Measurements from ENCODE around the gene CD4.
"Not testable (repeated sequence)": the region's sequence is repeated elsewhere in the genome, so short reads cannot be mapped to it uniquely, and the experiment has no call there.

Gene CD4

DNA sequence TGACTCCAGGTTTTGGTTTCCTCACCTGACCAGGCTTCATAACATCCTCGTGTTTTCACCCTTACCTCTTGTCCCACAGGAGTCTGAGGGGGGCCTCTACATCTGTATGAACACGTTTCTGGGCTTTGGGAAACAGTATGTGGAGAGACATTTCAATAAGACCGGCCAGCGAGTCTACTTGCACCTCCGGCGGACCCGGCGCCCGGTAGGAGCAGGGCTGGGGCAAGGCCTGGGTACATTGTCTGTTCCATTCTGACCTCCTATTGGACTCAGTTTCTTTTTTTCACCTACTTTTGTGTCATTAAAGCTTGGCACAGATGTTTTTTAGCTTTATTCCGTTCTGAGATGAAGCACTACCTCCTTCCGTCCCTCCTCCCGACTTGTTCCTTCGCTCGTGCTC, 66.0 kb downstream of the CD4 start:
- Histone ChIP-seq H3K27me3 (ENCODE audit: insufficient read depth, low read length) (no peaks in the 10 kb centered on the region), H3K9me3 (ENCODE audit: insufficient read depth, low read depth, low read length) (no peaks in the 10 kb centered on the region), H3K4me3 (ENCODE audit: low read length) (no peak overlapping the region), H3K4me1 (ENCODE audit: insufficient read depth, low read length) (peaks cover 8% of the 10 kb centered on the region; the same call in 1 of the 2 replicates), H3K27ac (ENCODE audit: low read length) (no peak overlapping the region), H3K36me3 (ENCODE audit: insufficient read depth, low read depth, low read length) (peaks cover 55% of the 10 kb centered on the region), H3K9ac (ENCODE audit: low read depth, low read length) (no peak overlapping the region)

DNA sequence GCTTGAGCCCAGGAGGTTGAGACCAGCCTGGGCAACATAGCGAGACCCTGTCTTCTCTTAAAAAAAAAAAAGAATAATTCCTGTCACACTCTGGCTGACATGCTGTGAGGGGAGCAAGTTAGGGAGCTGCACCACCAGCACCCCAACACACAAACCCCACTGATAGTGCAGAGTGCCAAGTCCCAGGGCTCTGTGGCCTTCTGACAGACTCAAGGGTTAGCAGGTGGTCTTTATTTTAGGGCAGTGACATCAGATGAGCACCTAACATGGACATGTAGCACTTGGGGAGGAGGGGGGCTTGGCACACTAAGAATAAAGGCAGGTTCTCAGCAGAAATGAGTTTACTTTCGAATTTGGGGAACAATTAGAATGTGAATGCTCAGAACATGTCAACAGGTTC, 69.5 kb downstream of the CD4 start:
- H3K36me3 ChIP-seq (ENCODE audit: insufficient read depth, low read depth, low read length): peaks cover 90% of the 10 kb centered on the region
- no peak overlapping the region for H3K9ac ChIP-seq (ENCODE audit: low read depth, low read length)
- H3K4me1 ChIP-seq (ENCODE audit: insufficient read depth, low read length): no peaks in the 10 kb centered on the region
- no peak overlapping the region for H3K4me3 ChIP-seq (ENCODE audit: low read length)
- H3K27ac ChIP-seq (ENCODE audit: low read length): no peak overlapping the region
- no peaks in the 10 kb centered on the region for H3K9me3 ChIP-seq (ENCODE audit: insufficient read depth, low read depth, low read length)
- H3K27me3 ChIP-seq (ENCODE audit: insufficient read depth, low read length): no peaks in the 10 kb centered on the region

DNA sequence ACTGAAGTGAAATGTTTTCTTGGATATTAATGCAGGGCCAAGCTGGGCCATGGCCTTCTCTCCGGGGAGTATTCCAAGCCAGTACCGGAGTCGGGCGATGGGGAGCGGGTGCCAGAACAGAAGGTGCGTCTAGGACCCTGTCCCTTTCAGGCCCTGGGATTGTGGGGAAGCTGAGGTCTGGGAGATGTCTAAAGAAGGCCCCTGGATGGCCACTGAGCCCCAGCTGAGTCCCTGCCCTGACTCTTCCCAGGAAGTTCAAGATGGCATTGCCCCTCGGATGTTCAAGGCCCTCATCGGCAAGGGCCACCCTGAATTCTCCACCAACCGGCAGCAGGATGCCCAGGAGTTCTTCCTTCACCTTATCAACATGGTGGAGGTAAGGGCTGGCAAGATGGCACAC, 70.8 kb downstream of the CD4 start:
- Histone ChIP-seq H3K27me3 (ENCODE audit: insufficient read depth, low read length) (no peaks in the 10 kb centered on the region), H3K9me3 (ENCODE audit: insufficient read depth, low read depth, low read length) (no peaks in the 10 kb centered on the region), H3K27ac (ENCODE audit: low read length) (no peak overlapping the region), H3K4me1 (ENCODE audit: insufficient read depth, low read length) (no peaks in the 10 kb centered on the region), H3K9ac (ENCODE audit: low read depth, low read length) (no peak overlapping the region), H3K36me3 (ENCODE audit: insufficient read depth, low read depth, low read length) (peaks cover 99% of the 10 kb centered on the region), H3K4me3 (ENCODE audit: low read length) (no peak overlapping the region)

DNA sequence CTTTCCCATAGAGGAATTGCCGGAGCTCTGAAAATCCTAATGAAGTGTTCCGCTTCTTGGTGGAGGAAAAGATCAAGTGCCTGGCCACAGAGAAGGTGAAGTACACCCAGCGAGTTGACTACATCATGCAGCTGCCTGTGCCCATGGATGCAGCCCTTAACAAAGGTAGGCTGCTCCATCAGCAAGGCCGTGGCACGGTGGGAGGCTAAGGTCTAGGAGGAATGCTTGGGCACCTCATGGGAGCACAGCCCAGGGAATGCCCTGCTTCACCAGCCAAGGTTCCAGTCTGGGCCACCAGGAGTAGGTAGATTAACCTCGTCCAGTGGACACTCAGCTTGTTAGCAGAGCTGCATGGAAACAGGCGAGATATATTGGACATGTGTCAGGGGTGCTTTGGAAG, 71.6 kb downstream of the CD4 start:
- Histone ChIP-seq H3K4me1 (ENCODE audit: insufficient read depth, low read length) (no peaks in the 10 kb centered on the region), H3K4me3 (ENCODE audit: low read length) (no peak overlapping the region), H3K9ac (ENCODE audit: low read depth, low read length) (no peak overlapping the region), H3K27me3 (ENCODE audit: insufficient read depth, low read length) (no peaks in the 10 kb centered on the region), H3K27ac (ENCODE audit: low read length) (no peak overlapping the region), H3K9me3 (ENCODE audit: insufficient read depth, low read depth, low read length) (no peaks in the 10 kb centered on the region), H3K36me3 (ENCODE audit: insufficient read depth, low read depth, low read length) (peaks cover 96% of the 10 kb centered on the region)

DNA sequence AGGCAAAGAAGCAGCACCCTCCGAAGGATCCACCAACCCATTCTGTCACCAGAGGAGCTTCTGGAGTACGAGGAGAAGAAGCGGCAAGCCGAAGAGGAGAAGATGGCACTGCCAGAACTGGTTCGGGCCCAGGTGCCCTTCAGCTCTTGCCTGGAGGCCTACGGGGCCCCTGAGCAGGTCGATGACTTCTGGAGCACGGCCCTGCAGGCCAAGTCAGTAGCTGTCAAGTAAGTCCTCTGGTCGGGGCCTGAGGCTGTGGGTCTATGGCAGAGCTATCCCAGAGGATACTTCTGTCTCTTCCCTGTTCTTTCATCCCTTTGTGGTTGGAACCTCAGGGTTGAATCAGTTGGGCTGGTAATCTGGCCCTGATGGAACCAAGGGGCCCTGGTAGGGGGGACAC, 72.1 kb downstream of the CD4 start:
- Histone ChIP-seq H3K4me1 (ENCODE audit: insufficient read depth, low read length) (peaks cover 1% of the 10 kb centered on the region; the same call in 1 of the 2 replicates), H3K9me3 (ENCODE audit: insufficient read depth, low read depth, low read length) (no peaks in the 10 kb centered on the region), H3K4me3 (ENCODE audit: low read length) (no peak overlapping the region), H3K27me3 (ENCODE audit: insufficient read depth, low read length) (no peaks in the 10 kb centered on the region), H3K27ac (ENCODE audit: low read length) (no peak overlapping the region), H3K36me3 (ENCODE audit: insufficient read depth, low read depth, low read length) (peaks cover 92% of the 10 kb centered on the region), H3K9ac (ENCODE audit: low read depth, low read length) (no peak overlapping the region)

DNA sequence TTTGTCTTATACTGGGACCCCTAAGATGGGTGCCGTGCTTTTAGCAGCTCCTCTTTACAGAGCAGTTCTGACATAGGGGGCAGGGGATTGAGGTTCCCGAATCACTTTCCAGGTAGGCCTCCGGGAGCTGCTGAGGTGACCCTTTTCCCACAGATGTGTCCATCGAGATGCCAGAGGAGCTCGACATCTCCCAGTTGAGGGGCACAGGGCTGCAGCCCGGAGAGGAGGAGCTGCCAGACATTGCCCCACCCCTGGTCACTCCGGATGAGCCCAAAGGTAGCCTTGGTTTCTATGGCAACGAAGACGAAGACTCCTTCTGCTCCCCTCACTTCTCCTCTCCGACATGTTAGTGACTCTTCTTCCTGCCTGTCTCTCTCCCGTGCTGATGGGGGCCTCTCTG, 73.7 kb downstream of the CD4 start:
- H3K4me3 ChIP-seq (ENCODE audit: low read length): no peak overlapping the region
- H3K27me3 ChIP-seq (ENCODE audit: insufficient read depth, low read length): no peaks in the 10 kb centered on the region
- no peaks in the 10 kb centered on the region for H3K9me3 ChIP-seq (ENCODE audit: insufficient read depth, low read depth, low read length)
- H3K27ac ChIP-seq (ENCODE audit: low read length): no peak overlapping the region
- peaks cover 76% of the 10 kb centered on the region for H3K36me3 ChIP-seq (ENCODE audit: insufficient read depth, low read depth, low read length)
- peaks cover 7% of the 10 kb centered on the region; the same call in 1 of the 2 replicates for H3K4me1 ChIP-seq (ENCODE audit: insufficient read depth, low read length)
- H3K9ac ChIP-seq (ENCODE audit: low read depth, low read length): no peak overlapping the region

DNA sequence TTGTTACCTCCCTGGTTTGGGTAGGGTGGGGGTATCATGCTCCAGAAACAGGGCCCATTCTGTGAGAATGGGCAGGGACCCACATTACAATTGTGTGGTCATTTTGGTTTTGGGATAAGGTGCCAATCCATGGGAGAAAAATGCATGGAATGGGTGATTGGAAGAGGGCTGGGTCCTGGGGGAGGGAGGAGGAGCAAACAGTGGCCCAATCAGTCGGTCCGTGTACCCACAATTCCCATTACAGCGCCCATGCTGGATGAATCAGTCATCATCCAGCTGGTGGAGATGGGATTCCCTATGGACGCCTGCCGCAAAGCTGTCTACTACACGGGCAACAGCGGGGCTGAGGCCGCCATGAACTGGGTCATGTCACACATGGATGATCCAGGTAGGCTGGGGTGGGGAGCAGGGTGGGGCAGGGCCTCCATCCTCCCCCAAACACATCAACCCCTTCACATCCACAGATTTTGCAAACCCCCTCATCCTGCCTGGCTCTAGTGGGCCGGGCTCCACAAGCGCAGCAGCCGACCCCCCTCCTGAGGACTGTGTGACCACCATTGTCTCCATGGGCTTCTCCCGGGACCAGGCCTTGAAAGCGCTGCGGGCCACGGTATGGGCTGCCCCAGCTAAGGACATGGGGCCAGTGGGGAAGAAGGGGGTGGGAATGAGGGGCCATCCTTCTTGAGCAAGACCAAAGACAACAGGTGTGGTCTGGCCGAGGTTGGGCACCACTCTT, 74.4 kb downstream of the CD4 start:
- Histone ChIP-seq H3K9me3 (ENCODE audit: insufficient read depth, low read depth, low read length) (no peaks in the 10 kb centered on the region), H3K27me3 (ENCODE audit: insufficient read depth, low read length) (no peaks in the 10 kb centered on the region), H3K36me3 (ENCODE audit: insufficient read depth, low read depth, low read length) (peaks cover 70% of the 10 kb centered on the region), H3K9ac (ENCODE audit: low read depth, low read length) (no peak overlapping the region), H3K27ac (ENCODE audit: low read length) (no peak overlapping the region), H3K4me1 (ENCODE audit: insufficient read depth, low read length) (peaks cover 7% of the 10 kb centered on the region; the same call in 1 of the 2 replicates), H3K4me3 (ENCODE audit: low read length) (no peak overlapping the region)

DNA sequence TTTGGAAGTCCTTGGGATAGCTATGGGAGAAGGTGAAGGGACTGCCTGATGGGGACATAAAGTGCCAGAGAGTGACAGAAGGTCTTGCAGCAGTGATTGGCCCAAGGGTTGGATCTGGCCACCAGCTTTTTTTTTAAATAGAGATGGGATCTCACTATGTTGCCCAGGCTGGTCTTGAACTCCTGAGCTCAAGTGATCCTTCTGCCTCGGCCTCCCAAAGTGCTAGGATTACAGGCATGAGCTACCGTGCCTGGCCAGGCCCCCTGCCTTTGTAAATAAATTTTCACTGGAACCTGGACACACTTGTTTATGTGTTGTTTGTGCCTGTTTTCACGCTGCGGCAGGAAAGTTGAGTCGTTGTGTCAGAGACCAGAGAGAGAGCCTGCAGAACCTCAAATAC, 76.0 kb downstream of the CD4 start:
- not testable (repeated sequence) for H3K9ac ChIP-seq (ENCODE audit: low read depth, low read length); H3K27me3 ChIP-seq (ENCODE audit: insufficient read depth, low read length); H3K4me1 ChIP-seq (ENCODE audit: insufficient read depth, low read length); H3K9me3 ChIP-seq (ENCODE audit: insufficient read depth, low read depth, low read length); H3K4me3 ChIP-seq (ENCODE audit: low read length); H3K27ac ChIP-seq (ENCODE audit: low read length)
- peaks cover 70% of the 10 kb centered on the region for H3K36me3 ChIP-seq (ENCODE audit: insufficient read depth, low read depth, low read length)

DNA sequence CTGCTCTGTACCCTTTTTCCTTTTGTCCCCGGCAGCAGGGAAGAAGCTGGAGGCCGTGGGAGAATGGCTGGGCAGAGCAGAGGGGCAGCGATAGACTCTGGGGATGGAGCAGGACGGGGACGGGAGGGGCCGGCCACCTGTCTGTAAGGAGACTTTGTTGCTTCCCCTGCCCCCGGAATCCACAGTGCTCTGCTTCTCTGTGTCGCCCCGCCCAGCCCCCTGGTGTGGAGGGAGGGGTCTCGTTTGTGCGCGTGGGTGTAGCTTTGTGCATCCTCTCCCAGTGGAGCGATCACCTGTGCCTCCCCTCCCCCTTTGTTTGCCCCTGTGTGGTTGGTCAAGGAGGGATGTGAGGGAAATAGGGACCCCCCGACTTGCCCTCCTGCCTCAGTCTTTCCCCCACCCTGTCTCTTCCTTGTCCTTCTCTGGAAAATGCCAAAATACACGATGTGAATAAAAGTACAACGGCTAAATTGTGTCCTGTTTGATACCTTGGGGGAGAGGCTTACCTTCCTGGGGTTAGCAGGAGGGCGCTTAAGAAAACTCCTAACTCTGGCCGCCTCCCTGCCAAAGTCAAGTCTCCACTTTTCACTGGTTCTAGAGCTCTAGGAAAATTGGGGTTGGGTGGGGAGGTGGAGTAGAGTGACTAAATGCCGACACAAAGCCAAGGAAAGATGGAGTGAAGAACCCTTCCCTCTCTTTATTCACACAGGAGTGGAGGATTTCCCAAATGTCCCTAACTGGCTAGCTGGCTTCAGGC, 77.0 kb downstream of the CD4 start:
- Histone ChIP-seq H3K4me3 (ENCODE audit: low read length) (peak overlapping the region; percentile 98), H3K27ac (ENCODE audit: low read length) (no peak overlapping the region), H3K9me3 (ENCODE audit: insufficient read depth, low read depth, low read length) (no peaks in the 10 kb centered on the region), H3K4me1 (ENCODE audit: insufficient read depth, low read length) (peaks cover 7% of the 10 kb centered on the region; the same call in 1 of the 2 replicates), H3K36me3 (ENCODE audit: insufficient read depth, low read depth, low read length) (peaks cover 70% of the 10 kb centered on the region), H3K9ac (ENCODE audit: low read depth, low read length) (peak overlapping the region; percentile 83; the same call in 1 of the 2 replicates), H3K27me3 (ENCODE audit: insufficient read depth, low read length) (no peaks in the 10 kb centered on the region)

DNA sequence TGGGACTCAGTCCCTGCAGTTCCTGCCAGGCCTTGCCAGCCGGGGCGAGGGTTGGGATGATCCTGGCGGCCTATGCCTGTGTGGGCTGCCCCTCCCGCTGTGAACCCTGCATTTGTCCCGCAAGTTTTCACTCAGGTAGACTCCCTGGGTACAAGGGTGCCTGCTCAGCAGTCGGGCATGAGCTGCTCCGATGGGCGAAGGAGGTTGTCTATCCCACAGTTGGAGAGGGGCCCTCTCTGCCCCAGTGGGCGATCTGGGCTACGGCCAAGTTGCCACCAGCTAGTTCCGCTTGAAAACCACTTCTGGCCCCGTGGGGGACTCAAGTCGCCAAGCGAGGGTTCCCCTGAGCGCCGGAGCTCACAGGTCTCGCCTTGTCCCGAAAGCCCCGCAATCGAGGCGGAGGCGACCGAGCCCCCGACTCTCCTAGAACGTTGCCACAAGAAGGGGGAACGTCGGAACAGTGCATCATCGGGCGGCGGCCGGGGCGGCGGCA, 77.6 kb downstream of the CD4 start:
- Histone ChIP-seq H3K4me1 (ENCODE audit: insufficient read depth, low read length) (peaks cover 10% of the 10 kb centered on the region; the same call in 1 of the 2 replicates), H3K36me3 (ENCODE audit: insufficient read depth, low read depth, low read length) (peaks cover 69% of the 10 kb centered on the region), H3K4me3 (ENCODE audit: low read length) (peak overlapping the region; percentile 98), H3K27ac (ENCODE audit: low read length) (peak overlapping the region; percentile 48), H3K9ac (ENCODE audit: low read depth, low read length) (peak overlapping the region; percentile 83; the same call in 1 of the 2 replicates), H3K9me3 (ENCODE audit: insufficient read depth, low read depth, low read length) (no peaks in the 10 kb centered on the region), H3K27me3 (ENCODE audit: insufficient read depth, low read length) (no peaks in the 10 kb centered on the region)

DNA sequence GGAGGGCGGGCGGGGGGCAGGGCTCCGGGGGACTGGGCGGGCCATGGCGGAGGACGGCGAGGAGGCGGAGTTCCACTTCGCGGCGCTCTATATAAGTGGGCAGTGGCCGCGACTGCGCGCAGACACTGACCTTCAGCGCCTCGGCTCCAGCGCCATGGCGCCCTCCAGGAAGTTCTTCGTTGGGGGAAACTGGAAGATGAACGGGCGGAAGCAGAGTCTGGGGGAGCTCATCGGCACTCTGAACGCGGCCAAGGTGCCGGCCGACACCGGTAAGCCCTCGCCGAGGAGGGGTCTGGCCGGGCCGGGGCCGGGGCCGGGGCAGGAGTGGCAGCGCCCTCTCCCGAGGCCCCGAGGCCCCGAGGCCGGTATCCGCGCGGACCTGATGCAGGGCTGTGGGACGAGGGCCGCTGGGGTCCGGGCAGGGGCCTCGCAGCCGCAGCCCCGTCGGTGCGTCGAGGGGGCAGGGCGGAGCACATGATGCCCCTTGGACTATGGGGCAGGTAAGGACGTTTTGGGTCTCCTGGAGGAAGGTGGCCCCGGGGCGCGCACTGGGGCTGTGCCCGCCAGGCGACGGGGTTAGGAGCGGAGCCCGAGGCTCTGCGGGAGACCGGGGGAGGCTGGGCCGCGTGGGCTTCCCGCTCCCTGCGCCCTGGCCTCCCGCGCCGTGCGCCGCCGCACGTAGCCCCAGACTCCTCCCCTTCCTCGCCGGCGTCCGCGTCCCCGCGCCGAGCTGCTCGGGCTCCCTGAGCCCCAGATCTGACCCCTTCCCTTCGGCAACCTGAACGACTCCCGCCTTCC, 78.3 kb downstream of the CD4 start, which contains the start of gene TPI1:
TPI1 (plus strand) TSS at position 119 of the 798 bp plus-strand sequence; CDS start at position 155, 36 bp downstream.
- H3K9me3 ChIP-seq (ENCODE audit: insufficient read depth, low read depth, low read length): no peaks in the 10 kb centered on the region
- H3K9ac ChIP-seq (ENCODE audit: low read depth, low read length): peak within 1 kb of the TSS; percentile 90
- peak within 1 kb of the TSS; percentile 98 for H3K4me3 ChIP-seq (ENCODE audit: low read length)
- H3K27me3 ChIP-seq (ENCODE audit: insufficient read depth, low read length): no peaks in the 10 kb centered on the region
- H3K4me1 ChIP-seq (ENCODE audit: insufficient read depth, low read length): peaks cover 11% of the 10 kb centered on the region; the same call in 1 of the 2 replicates
- H3K27ac ChIP-seq (ENCODE audit: low read length): peak within 1 kb of the TSS; percentile 73
- H3K36me3 ChIP-seq (ENCODE audit: insufficient read depth, low read depth, low read length): peaks cover 64% of the 10 kb centered on the region

Measured in iPS-20b (cell line).